K562 (cell line): ENCODE results near the gene C6orf89.

ENCODE experiments used
- JUN ChIP-seq, 2 experiments: sonication (generic) in 1 of 2; formaldehyde crosslinking in 1 of 2; IDR thresholded peaks; 2 replicates each; pipeline versions ENCODE4 v1.6.1 to v1.8.0; 2012 to 2022; ENCODE audit warnings: borderline replicate concordance in 2 of 2, mild to moderate bottlenecking in 2 of 2, improper control_type of control experiment in 1 of 2, low read depth in 1 of 2, low read length in 1 of 2, missing genetic modification reagents in 1 of 2
- POLR2A ChIP-seq: fragments of 450-650 bp; conservative IDR thresholded peaks from 2 replicates; pipeline ENCODE4 v1.6.1; 2016
- SAFB2 ChIP-seq: fragments of 200-400 bp; formaldehyde crosslinking; IDR thresholded peaks from 2 replicates; pipeline ENCODE4 v1.6.1; 2018; ENCODE audit warnings: borderline replicate concordance, low read length, low read depth, moderate library complexity; ENCODE audit not compliant: severe bottlenecking
- SIX5 ChIP-seq, 2 experiments: IDR thresholded peaks; 2 replicates each; pipeline ENCODE4 v1.6.1; 2011; ENCODE audit warnings: low read length in 2 of 2, borderline replicate concordance in 1 of 2, low read depth in 1 of 2, mild to moderate bottlenecking in 1 of 2, moderate library complexity in 1 of 2; ENCODE audit not compliant: insufficient read depth in 1 of 2
- ZNF3 ChIP-seq: fragments of 250-450 bp; sonication (Bioruptor Pico); IDR thresholded peaks from 2 replicates; pipeline ENCODE4 v1.5.0; 2021; ENCODE audit warnings: mild to moderate bottlenecking, moderate library complexity
- TF ChIP-seq, protein P1 (sequence below): sonication (generic); formaldehyde crosslinking; IDR thresholded peaks from 2 replicates; pipeline ENCODE4 v1.8.0; 2022; ENCODE audit warnings: mild to moderate bottlenecking, low read depth, missing genetic modification reagents
- TF ChIP-seq, protein P2 (sequence below): fragments of 450-650 bp; IDR thresholded peaks from 2 replicates; pipeline ENCODE4 v1.6.1; 2018; ENCODE audit not compliant: partially characterized antibody
- TF ChIP-seq, protein P3 (sequence below): sonication (generic); formaldehyde crosslinking; IDR thresholded peaks from 2 replicates; pipeline ENCODE4 v1.9.0; 2022; ENCODE audit warnings: mild to moderate bottlenecking, missing genetic modification reagents

GRCh38 chr6:36955136-36955535 lies 69.4 kb downstream of the C6orf89 start:
- no peak for TF ChIP-seq SIX5 (IDR thresholded peaks at IDR 0.05; ENCODE audit: borderline replicate concordance in 1 of 2, insufficient read depth in 1 of 2, low read depth in 1 of 2, low read length in 2 of 2)
- no peak for TF ChIP-seq JUN (IDR thresholded peaks at IDR 0.05; ENCODE audit: borderline replicate concordance, low read depth, low read length)
- no peak for TF ChIP-seq JUN (CRISPR knock-in tag; IDR thresholded peaks at IDR 0.05; ENCODE audit: borderline replicate concordance)
- TF ChIP-seq, protein P1, sequence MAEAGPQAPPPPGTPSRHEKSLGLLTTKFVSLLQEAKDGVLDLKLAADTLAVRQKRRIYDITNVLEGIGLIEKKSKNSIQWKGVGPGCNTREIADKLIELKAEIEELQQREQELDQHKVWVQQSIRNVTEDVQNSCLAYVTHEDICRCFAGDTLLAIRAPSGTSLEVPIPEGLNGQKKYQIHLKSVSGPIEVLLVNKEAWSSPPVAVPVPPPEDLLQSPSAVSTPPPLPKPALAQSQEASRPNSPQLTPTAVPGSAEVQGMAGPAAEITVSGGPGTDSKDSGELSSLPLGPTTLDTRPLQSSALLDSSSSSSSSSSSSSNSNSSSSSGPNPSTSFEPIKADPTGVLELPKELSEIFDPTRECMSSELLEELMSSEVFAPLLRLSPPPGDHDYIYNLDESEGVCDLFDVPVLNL (CRISPR knock-in tag), result no peak
- no peak for TF ChIP-seq POLR2A
- TF ChIP-seq, protein P2, sequence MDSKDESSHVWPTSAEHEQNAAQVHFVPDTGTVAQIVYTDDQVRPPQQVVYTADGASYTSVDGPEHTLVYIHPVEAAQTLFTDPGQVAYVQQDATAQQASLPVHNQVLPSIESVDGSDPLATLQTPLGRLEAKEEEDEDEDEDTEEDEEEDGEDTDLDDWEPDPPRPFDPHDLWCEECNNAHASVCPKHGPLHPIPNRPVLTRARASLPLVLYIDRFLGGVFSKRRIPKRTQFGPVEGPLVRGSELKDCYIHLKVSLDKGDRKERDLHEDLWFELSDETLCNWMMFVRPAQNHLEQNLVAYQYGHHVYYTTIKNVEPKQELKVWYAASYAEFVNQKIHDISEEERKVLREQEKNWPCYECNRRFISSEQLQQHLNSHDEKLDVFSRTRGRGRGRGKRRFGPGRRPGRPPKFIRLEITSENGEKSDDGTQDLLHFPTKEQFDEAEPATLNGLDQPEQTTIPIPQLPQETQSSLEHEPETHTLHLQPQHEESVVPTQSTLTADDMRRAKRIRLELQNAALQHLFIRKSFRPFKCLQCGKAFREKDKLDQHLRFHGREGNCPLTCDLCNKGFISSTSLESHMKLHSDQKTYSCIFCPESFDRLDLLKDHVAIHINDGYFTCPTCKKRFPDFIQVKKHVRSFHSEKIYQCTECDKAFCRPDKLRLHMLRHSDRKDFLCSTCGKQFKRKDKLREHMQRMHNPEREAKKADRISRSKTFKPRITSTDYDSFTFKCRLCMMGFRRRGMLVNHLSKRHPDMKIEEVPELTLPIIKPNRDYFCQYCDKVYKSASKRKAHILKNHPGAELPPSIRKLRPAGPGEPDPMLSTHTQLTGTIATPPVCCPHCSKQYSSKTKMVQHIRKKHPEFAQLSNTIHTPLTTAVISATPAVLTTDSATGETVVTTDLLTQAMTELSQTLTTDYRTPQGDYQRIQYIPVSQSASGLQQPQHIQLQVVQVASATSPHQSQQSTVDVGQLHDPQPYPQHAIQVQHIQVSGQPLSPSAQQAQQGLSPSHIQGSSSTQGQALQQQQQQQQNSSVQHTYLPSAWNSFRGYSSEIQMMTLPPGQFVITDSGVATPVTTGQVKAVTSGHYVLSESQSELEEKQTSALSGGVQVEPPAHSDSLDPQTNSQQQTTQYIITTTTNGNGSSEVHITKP, result no peak
- TF ChIP-seq, protein P3, sequence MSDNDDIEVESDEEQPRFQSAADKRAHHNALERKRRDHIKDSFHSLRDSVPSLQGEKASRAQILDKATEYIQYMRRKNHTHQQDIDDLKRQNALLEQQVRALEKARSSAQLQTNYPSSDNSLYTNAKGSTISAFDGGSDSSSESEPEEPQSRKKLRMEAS, result no peak
- no peak for TF ChIP-seq SAFB2
- TF ChIP-seq ZNF3 (CRISPR knock-in tag), result no peak
